IPS DF 4.7 (cell line): ENCODE measurements around the gene DDN.

Source experiments
- DNase-seq: peaks from one replicate; pipeline ENCODE4 v3.0.0-alpha.2; 2013; ENCODE audit warnings: low spot score; ENCODE audit errors: extremely low read depth

Gene DDN

GRCh38 chr12:48982397-48983080 is 16.6 kb downstream of the DDN start:
- no peak for DNase-seq

DNA sequence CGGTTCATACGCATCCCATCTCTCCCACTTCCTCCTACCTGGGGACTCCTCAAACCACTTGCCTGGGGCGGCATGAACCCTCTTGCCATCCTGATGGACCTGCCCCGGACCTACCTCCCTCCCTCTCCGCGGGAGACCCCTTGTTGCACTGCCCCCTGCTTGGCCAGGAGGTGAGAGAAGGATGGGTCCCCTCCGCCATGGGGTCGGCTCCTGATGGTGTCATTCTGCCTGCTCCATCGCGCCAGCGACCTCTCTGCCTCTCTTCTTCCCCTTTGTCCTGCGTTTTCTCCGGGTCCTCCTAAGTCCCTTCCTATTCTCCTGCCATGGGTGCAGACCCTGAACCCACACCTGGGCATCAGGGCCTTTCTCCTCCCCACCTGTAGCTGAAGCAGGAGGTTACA is 17.4 kb downstream of the DDN start:
- no peak for DNase-seq

- no peak for DNase-seq
Measured at GRCh38 chr12:48980953-48981756, 18.0 kb downstream of the DDN start.

DNA sequence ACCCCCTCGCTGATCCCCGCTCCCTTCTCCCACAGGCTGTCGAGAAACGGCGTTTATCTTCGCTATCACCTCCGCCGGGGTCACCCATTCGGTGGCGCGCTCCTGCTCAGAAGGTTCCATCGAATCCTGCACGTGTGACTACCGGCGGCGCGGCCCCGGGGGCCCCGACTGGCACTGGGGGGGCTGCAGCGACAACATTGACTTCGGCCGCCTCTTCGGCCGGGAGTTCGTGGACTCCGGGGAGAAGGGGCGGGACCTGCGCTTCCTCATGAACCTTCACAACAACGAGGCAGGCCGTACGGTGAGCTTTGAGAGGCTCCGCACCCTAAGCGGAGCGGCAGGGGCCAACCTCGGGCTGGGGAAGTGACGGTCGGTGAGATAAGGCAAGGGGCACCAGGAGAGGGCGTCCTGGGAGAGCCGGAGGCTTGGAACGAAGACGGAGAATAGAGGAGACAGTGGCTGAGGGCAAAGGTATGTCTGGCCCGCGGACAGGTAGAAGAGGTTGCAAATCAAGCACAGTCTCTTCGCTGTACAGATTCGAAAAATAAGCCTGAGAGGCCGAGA is 18.7 kb downstream of the DDN start:
- DNase-seq, result no peak

GRCh38 chr12:48979602-48980388 is 19.4 kb downstream of the DDN start:
- DNase-seq, result no peak

DNA sequence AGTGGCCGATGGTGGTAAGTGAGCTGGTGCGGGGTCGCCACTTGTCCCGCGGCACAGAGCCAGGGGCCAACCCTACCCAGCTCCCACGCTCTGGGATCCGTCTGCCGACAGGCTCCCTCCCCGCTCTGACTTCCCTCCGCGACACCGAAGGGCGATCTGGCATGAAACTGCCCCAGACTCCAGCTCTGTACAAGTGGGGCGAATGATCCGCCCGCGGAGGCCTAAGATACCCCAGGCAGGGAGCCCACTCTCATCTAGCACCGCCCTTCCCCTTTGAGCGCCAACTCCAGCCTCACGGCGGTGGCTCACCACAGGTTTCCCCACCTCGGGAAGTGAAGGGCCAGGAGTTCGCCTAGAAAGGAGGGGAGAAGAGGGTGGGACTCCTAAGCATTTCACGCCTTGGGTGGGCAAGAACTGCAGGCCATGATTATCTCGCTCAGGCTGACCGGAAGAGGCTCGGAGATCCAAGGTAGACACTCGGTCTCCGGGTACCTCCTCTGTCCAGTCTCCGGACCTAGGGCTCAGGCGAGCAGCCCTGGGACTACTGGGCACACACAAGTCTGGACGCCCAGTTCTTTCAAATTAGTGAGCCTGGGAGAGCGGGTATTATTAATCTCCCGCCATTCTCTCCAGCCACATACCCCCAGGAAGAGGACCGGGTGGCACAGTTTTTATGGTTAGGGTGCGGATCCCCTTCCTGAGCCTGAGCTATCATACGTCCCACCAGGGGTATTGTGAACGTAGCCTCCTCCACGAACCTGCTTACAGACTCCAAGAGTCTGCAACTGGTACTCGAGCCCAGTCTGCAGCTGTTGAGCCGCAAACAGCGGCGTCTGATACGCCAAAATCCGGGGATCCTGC is 20.2 kb downstream of the DDN start:
- DNase-seq, result no peak

- no peak for DNase-seq
Measured at GRCh38 chr12:48978291-48978740, 20.9 kb downstream of the DDN start, which contains the start of gene WNT1. WNT1 (plus strand) TSS chr12:48978322; CDS start chr12:48978651, 329 bp downstream.

GRCh38 chr12:48977290-48978281 is 21.6 kb downstream of the DDN start:
- DNase-seq, result no peak

- DNase-seq, result no peak
Measured at GRCh38 chr12:48973941-48974673, 25.1 kb downstream of the DDN start.

- no peak for DNase-seq
Measured at GRCh38 chr12:48973531-48973930, 25.6 kb downstream of the DDN start.

DNA sequence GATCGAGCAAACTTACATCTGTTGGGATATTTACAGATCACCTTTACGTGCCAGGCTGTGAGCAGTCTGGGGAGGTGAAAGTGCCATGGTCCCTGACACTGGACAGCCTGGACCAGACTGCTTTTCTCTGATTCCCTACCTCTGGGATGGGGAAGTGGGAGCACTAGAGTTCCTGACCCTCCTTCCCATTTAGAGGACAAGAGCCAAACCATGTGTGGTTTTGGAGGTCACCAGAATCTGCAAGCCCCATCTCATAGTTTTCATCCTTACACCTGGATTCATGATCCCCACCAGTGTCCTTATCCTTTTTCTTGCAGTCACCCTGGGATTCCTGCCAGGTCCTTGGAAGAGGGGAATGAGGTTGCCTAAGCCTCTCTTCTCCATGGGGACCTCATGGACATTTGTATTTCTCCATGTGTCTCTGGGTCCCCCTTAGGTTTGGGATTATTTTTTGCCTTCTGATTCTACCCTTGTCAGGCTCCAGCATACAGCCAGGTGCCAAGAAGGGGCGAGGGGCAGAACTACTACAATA is 26.2 kb downstream of the DDN start:
- DNase-seq, result no peak

DNA sequence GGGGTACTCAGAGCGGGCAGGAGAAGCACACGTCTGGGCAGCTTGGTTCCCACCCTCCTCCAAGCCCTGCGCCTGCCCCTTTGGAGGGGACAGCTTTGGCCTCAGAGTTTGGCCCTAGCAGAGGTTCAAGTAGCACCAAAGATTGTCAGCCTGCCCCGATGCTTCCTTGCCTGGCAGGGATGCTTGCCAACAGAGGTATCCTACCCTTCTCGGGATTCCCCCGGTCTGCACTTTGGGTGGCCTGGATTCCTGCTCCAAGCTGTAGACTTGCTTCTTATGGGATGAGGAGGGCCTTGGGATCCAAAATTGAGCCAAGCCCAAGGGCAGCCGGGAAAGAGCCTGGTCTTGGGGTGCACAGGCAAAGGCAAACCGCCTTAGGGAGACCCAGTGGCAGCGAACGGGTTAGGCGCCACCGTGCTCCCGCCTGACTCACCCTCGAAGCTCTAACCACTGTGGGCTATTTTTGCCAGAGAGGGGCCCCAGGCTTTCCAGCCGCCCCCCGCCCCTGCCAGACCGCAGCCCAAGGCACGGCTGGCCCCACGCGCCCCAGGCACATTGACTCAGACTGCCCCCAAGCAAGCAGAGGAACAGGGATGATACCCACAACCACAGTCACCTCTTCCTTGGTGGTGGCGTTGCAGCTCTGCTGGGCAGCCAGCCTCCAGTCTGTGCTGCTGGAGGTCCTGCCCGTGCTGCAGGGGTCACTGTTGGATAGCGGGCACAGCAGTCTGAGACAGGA is 26.8 kb downstream of the DDN start:
- DNase-seq, result no peak

- DNase-seq, result no peak
Measured at GRCh38 chr12:48970702-48971334, 28.4 kb downstream of the DDN start.

- DNase-seq, result no peak
Measured at GRCh38 chr12:48969833-48970701, 29.1 kb downstream of the DDN start.

DNA sequence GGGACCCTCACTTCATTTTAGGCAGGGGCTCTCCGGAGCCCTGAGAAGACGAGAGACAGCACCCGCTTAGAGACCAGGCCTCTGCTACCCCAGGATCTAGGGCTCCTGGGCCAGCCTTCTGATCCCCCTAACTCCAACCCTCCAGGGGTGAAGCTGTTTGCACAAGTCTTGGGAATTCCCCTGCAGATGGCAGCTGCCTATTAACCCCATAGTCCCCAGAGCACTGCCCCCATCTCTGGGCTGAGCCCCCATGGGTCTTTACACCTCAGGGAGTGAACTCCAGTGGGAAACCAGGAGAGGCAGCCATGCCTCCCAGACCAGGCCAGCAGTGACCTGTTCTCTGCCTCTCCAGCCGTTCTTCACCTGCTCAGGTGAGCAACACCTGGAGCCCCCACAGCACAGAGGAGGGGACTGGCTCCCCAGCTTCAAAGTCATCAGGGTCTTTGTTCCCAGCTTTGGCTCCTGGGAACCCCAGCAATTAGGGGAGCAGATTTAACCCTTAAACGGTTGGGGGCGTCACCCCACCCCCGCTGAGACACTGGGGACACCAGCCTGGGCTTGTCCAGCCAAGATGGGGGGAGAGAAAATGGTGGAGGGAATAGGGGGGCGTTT is 29.9 kb downstream of the DDN start:
- DNase-seq, result no peak

DNA sequence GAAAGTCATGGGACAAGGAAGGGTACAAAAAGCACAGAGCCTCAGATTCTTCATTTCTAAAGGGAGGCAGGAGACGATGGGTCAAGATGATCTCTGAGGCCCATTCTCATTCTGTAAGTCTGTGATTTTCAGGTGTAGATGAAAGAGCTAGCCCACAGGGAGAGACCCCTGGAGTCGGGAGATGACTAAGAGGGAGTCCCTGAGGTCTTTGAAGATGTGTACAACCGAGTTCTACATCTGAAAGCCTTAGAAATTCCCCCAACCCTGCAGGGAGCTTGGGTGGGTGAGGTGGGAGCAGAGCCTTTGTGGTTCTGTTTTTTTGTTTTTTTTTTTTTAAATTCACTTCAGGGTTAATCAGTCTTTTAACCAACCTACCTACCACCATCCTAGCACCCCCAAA is 30.7 kb downstream of the DDN start:
- no peak for DNase-seq
